Kasumi-1 (cell line): Measurements from ENCODE around the gene PRKCH.
"Not testable (repeated sequence)": the region's sequence is repeated elsewhere in the genome, so short reads cannot be mapped to it uniquely, and the experiment has no call there.

Experiments used
- DNase-seq, 2 experiments: peaks; one replicate each; lab custom pipeline; 2025; lab: John Stamatoyannopoulos, UW

The PRKCH gene

DNA sequence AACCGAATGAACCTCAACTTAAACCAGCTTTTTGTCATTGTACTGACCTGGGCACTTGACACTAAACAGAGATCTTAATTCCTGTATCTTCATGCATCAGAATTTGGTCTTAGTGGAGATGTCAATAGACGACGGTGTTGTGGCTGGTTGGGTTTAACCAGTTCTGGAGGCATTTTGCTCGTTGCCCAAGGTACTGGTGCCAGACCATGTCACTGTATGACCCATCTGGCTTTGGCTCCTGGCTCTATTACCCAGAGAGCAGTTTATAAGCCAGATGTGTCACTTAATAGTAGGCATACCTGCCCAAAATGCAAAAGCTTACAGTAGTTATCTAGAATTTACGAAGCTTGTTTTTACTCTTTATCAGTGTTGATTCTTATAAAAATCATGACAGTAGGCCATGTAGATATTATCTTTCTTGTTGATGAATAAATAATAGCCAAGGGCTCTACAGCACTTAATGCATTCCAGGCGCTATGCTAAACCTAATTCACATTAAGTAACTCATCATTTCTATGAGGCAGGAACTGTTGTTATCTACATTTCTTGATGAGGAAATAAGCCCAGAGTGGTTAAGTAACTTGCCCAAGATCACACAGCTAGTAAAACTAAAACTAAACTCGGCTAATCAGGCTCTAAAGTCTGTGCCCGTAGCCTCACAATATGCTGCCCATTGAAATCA lies 194.2 kb downstream of the PRKCH start:
- no peak for DNase-seq

- no peak for DNase-seq
These were observed 194.9 kb downstream of the PRKCH start for GRCh38 chr14:61516118-61516743.

- no peak for DNase-seq
These were observed 195.7 kb downstream of the PRKCH start for GRCh38 chr14:61516964-61517653.

- no peak for DNase-seq
These were observed 196.6 kb downstream of the PRKCH start for GRCh38 chr14:61517911-61518384.

DNA sequence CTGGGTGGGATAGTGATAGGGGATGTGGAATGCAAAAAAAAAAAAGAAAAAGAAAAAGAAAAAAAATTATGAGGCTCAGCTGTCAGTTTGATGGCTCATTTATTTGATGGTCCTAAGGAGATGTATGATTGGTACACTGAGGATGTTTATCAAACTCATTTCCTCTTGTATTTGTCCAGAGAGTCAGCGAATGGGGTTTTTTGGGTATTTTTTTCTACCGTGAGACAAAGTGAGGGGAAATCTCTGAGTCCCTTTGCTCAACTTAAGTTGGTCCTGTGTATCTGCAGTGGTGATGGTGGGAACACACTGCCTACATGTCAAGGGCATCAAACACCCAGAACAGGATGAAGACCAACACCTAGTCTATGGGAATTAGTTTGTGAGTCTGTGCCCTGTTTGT lies 197.0 kb downstream of the PRKCH start:
- DNase-seq = no peak

GRCh38 chr14:61519106-61519505 lies 197.7 kb downstream of the PRKCH start:
- DNase-seq = no peak

GRCh38 chr14:61519735-61520134 lies 198.4 kb downstream of the PRKCH start:
- no peak for DNase-seq

GRCh38 chr14:61520576-61520975 lies 199.2 kb downstream of the PRKCH start:
- DNase-seq = no peak

GRCh38 chr14:61521773-61522172 lies 200.4 kb downstream of the PRKCH start:
- no peak for DNase-seq

DNA sequence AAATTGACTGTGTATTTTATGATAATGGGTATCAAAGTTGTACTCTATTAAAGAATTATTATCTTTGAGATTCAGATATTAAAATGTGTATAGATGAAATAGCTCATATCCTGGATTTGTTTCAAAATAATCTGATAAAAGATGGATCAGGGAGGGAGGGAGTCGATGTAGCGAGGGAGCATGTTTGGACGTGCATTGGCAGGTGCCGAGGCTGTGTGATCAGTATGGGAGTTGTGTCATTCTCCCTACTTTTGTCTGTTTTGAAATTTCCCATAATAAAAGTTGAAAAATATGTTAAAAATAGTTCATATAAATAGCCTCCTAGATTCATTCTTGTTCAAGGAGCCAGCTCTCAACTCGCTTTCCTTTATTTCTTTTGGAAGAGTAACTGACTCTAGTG lies 202.4 kb downstream of the PRKCH start:
- DNase-seq = no peak

- no peak for DNase-seq
These were observed 202.9 kb downstream of the PRKCH start for GRCh38 chr14:61524211-61524806.

DNA sequence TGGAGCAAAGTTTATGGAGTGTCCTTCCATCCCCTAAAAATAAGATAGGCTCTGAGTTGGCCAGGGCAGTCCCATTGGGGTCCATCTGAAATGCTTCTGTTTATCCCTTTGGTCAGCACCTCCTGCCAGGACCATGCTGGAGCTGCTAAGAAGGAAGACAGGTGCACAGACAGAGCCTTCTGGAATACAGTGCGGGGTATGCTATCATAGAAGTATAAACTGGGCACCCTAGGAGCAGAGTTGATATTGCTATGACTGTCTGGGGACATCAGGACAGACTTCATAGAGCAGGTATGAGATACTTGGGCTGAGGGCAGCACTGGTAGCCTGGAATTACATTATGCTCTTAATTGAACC lies 203.5 kb downstream of the PRKCH start:
- DNase-seq = no peak

DNA sequence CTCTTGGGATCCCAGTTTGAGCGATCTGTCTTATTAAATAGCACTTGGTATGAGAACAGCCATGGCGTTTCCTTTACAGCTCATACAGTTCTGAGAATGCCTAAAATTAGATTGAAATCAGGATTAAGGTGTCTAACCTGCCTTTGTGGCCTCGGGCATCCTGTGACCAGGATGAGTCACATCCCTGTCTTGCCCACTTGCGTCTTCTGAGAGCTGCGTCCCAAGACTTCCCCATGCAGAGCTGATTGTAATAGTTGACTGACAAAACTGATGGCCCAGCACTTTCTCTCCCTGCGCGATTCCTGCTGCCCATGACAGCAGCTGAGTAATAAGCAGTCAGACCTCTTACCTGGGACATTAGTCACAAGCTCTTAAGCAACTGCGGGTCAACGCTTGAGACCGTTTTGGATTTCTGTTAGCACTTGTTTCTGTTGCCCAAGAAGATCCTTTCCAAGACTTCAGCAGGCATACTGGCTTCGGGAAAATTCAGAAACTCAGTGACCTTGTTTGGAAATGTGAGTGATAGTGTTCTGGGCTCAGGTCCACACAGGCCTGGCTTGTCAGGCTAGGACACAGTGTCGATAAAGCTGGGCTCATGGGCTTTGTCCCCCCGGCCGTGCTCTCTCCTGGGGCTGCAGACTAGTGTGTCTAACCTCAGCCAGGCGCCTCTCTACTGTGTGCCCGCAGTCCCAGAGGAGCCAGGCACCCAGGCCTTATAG lies 204.1 kb downstream of the PRKCH start:
- peak in 1 of 2 experiments; percentile 14 for DNase-seq

DNA sequence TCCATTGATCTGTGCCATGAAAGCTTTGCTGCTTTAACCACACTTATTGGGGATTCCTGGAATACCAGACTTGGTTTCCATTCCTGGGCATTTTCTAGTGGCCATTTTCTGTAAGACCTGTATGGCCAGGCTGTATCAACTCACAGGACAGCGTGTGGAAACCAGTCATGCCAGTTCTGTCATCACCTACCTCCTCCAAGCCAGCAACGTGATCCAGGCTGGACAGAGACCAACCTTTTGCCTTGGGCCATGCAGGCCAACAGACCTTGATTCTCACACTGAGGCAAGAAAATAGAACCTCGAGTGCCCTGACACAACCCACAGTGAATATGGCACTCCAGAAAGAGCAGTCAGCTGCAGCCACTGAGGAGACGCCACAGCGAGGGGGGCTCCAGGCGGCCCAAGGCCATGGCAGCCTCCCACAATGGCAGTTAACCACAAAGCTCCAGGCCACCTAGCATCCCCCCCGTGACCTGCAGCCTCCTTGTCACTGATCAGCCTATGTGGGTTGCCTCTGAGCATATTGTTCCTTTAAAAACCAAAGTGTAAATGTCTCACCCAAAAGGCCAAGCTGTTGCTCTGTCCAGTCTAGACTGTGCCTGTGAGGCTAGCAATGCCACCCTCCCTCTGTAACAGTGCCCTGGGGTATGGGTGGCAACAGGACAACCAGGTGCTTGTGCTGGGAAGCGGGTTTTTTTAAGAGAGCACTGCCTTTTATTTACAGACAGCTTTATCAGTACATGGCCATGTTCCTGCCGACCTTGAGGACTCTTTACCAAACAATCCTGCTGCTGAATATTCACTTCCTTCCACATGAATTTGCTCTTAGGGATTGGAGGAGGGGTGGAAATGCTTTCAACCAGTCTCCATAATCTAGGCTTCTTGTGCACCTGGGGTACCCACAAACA lies 205.3 kb downstream of the PRKCH start:
- no peak for DNase-seq

GRCh38 chr14:61527325-61528100 lies 206.1 kb downstream of the PRKCH start:
- peak in 1 of 2 experiments; percentile 16 for DNase-seq

GRCh38 chr14:61528591-61529021 lies 207.2 kb downstream of the PRKCH start:
- DNase-seq = no peak

GRCh38 chr14:61529360-61529759 lies 208.0 kb downstream of the PRKCH start:
- DNase-seq = not testable (repeated sequence)

DNA sequence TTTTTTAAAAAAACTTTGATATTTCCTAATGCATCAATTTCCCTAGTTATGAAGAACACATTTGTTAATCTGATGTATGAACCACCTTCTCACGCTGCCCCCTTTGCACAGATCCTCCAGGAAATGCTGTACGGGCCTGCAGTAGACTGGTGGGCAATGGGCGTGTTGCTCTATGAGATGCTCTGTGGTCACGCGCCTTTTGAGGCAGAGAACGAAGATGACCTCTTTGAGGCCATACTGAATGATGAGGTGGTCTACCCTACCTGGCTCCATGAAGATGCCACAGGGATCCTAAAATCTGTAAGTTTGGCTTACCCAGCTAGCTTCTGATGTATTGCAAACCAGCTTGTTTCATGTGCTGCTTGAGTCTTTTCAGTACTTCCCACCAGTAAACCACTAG lies 208.9 kb downstream of the PRKCH start:
- DNase-seq = no peak

DNA sequence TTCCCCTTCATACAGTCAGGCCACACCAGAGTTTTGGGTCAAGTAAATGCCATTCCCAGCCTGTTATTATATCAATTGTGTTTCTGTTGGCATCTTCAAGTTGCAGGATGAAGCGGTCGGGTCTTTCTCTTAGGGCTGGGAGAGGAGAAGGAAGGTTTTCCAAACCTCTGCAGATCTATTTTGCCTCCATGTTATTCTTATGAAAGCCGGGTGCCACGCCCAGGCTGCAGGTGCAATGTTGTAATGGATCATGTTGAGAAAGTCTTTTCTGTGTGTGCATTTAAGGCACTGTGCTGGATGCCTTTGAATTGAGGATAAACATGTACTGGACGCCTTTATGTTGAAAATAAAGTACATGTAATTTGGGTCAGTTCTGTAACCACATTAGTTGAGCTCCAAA lies 209.5 kb downstream of the PRKCH start:
- no peak for DNase-seq

GRCh38 chr14:61531465-61532122 lies 210.2 kb downstream of the PRKCH start:
- no peak for DNase-seq
